UCSD-AML1 (cell line): ENCODE results near the gene WNK2.

Experiments used
- DNase-seq: peaks from one replicate; lab custom pipeline; 2025; ENCODE audit not compliant: unreplicated experiment; lab: John Stamatoyannopoulos, UW

WNK2 gene

GRCh38 chr9:93161786-93162562, 22.0 kb upstream of the WNK2 start:
- no peak for DNase-seq

- no peak for DNase-seq
Observed at GRCh38 chr9:93164085-93164484, 19.9 kb upstream of the WNK2 start.

GRCh38 chr9:93166699-93167098, 17.2 kb upstream of the WNK2 start:
- no peak for DNase-seq

- no peak for DNase-seq
Observed at GRCh38 chr9:93167185-93167584, 16.8 kb upstream of the WNK2 start.

GRCh38 chr9:93167838-93168237, 16.1 kb upstream of the WNK2 start:
- DNase-seq, result no peak

GRCh38 chr9:93168581-93168980, 15.4 kb upstream of the WNK2 start:
- no peak for DNase-seq

- no peak for DNase-seq
Observed at GRCh38 chr9:93169444-93169843, 14.5 kb upstream of the WNK2 start.

- DNase-seq, result no peak
Observed at GRCh38 chr9:93170571-93170970, 13.4 kb upstream of the WNK2 start.

- no peak for DNase-seq
Observed at GRCh38 chr9:93171261-93171990, 12.5 kb upstream of the WNK2 start.

- DNase-seq, result no peak
Observed at GRCh38 chr9:93172666-93173364, 11.1 kb upstream of the WNK2 start.

GRCh38 chr9:93173365-93174051, 10.4 kb upstream of the WNK2 start:
- no peak for DNase-seq

GRCh38 chr9:93174976-93175375, 9.0 kb upstream of the WNK2 start:
- no peak for DNase-seq

- DNase-seq, result no peak
Observed at GRCh38 chr9:93177676-93178075, 6.3 kb upstream of the WNK2 start.

- DNase-seq, result no peak
Observed at GRCh38 chr9:93178851-93179786, 4.8 kb upstream of the WNK2 start.

GRCh38 chr9:93180938-93181337, 3.0 kb upstream of the WNK2 start:
- DNase-seq, result no peak

- DNase-seq, result no peak
Observed at GRCh38 chr9:93181672-93182435, 2.1 kb upstream of the WNK2 start.

GRCh38 chr9:93182572-93182971, 1.4 kb upstream of the WNK2 start:
- DNase-seq, result no peak

GRCh38 chr9:93183131-93183662, 742 bp upstream of the WNK2 start:
- no peak for DNase-seq
